Smooth muscle cell (in vitro differentiated cells): ENCODE measurements around the gene KDM3A. TPM values are rescaled to one million over a fixed set of nuclear protein-coding genes. Genes with fewer than 3 reads are reported as not detected.

ENCODE experiments used
- DNase-seq: peaks from one replicate; lab custom pipeline; 2025; ENCODE audit not compliant: unreplicated experiment; lab: John Stamatoyannopoulos, UW
- H2AFZ ChIP-seq: fragments of 200-600 bp; sonication (generic); 2 replicates; pipeline ENCODE4 v1.6.0; 2016; ENCODE audit warnings: antibody characterized with exemption, low read depth, mild to moderate bottlenecking
- H3F3A ChIP-seq: fragments of 200-600 bp; sonication (generic); 2 replicates; pipeline ENCODE4 v1.6.0; 2017; ENCODE audit warnings: antibody characterized with exemption, low read depth
- H3K27ac ChIP-seq: fragments of 200-600 bp; sonication (generic); 2 replicates; pipeline ENCODE4 v1.5.1; 2016; ENCODE audit warnings: low read depth, mild to moderate bottlenecking
- H3K27me3 ChIP-seq: fragments of 200-600 bp; sonication (generic); 2 replicates; pipeline ENCODE4 v1.6.1; 2016; ENCODE audit warnings: low read depth, mild to moderate bottlenecking
- H3K36me3 ChIP-seq: fragments of 200-600 bp; sonication (generic); 2 replicates; pipeline ENCODE4 v1.5.1; 2016; ENCODE audit warnings: low read depth
- H3K4me1 ChIP-seq: fragments of 200-600 bp; sonication (generic); 2 replicates; pipeline ENCODE4 v1.5.1; 2016; ENCODE audit warnings: low read depth
- H3K4me2 ChIP-seq: fragments of 200-600 bp; sonication (generic); 2 replicates; pipeline ENCODE4 v1.6.0; 2016; ENCODE audit warnings: mild to moderate bottlenecking
- H3K4me3 ChIP-seq: fragments of 200-600 bp; sonication (generic); 2 replicates; pipeline ENCODE4 v1.5.1; 2016; ENCODE audit warnings: mild to moderate bottlenecking
- H3K79me2 ChIP-seq: fragments of 200-600 bp; sonication (generic); 2 replicates; pipeline ENCODE4 v1.6.0; 2016; ENCODE audit warnings: low read depth, mild to moderate bottlenecking
- H3K9ac ChIP-seq: fragments of 200-600 bp; sonication (generic); 2 replicates; pipeline ENCODE4 v1.6.0; 2016; ENCODE audit warnings: low read depth
- H3K9me3 ChIP-seq: fragments of 200-600 bp; sonication (generic); replicated peaks from 2 replicates; pipeline ENCODE4 v1.5.1; 2016; ENCODE audit warnings: low read depth
- H4K20me1 ChIP-seq: fragments of 200-600 bp; sonication (generic); 2 replicates; pipeline ENCODE4 v1.6.0; 2016; ENCODE audit warnings: low read depth
- CTCF ChIP-seq: fragments of 200-600 bp; sonication (generic); IDR thresholded peaks from 2 replicates; pipeline ENCODE4 v1.5.1; 2017; ENCODE audit warnings: borderline replicate concordance, mild to moderate bottlenecking, antibody characterized with exemption; ENCODE audit not compliant: insufficient read depth, poor library complexity, severe bottlenecking
- WGBS: methylation state at CpG from one replicate; pipeline ENCODE4 v1.1.7; 2016; ENCODE audit warnings: low lambda C conversion rate; 5-methylcytosine and 5-hydroxymethylcytosine counted together
- polyA plus RNA-seq: library from polyadenylated mRNA; unstranded; fragments of >200 nt; fragmentation: Nextera tagmentation; extraction: Ambion mirVana; gene quantifications from 2 replicates; pipeline ENCODE4 v1.2.1, GENCODE V29; 2016
- total RNA-seq: library from RNA; depleted of rRNA; stranded (reverse); fragments of >200 nt; gene quantifications from 2 replicates; pipeline ENCODE4 v1.2.3, GENCODE V29; 2014

Gene KDM3A
- total and polyA plus RNA-seq, 2 experiments from 2014 or later = 19.6 to 57.5 TPM

- Histone ChIP-seq H2AFZ (no peak overlapping the region), H3F3A (no peaks in the 10 kb centered on the region), H3K9ac (no peak overlapping the region), H3K9me3 (no peaks in the 10 kb centered on the region), H3K4me3 (no peak overlapping the region), H3K27ac (no peak overlapping the region), H3K36me3 (peaks cover 77% of the 10 kb centered on the region), H3K4me1 (no peaks in the 10 kb centered on the region), H3K4me2 (no peak overlapping the region), H3K79me2 (no peaks in the 10 kb centered on the region), H4K20me1 (peaks cover 98% of the 10 kb centered on the region), H3K27me3 (no peaks in the 10 kb centered on the region)
- DNase-seq = no peak
- WGBS = 98% methylated on average over 7 of the region's 7 CpGs
- no peak for TF ChIP-seq CTCF
Observed at GRCh38 chr2:86468162-86469033, 27.2 kb downstream of the KDM3A start.

DNA sequence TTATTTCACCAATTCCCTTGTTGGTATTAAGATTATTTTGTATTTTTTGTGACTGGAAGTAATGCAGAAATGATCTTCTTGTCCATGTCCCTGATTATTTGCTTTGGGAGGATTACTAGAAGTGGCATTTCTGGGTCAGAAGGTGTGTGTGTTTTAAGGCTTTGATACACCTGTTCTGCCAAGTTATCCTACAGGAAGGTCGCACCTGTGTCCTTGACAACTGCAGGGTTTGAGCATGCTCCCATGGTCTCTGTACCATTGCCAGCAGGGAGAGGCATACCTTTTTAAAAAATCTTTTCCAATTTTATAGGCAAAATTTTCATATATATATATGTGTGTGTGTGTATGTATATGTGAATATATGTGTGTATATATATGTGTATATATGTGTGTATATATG lies 29.7 kb downstream of the KDM3A start:
- peaks cover 90% of the 10 kb centered on the region for H4K20me1 ChIP-seq
- no peaks in the 10 kb centered on the region for H3K79me2 ChIP-seq
- no peak for TF ChIP-seq CTCF
- H3K9me3 ChIP-seq = no peaks in the 10 kb centered on the region
- whole genome bisulfite sequencing = 96% methylated on average over 1 of the region's 1 CpG
- no peak overlapping the region for H3K4me2 ChIP-seq
- H3K27me3 ChIP-seq = no peaks in the 10 kb centered on the region
- H3F3A ChIP-seq = peaks cover 3% of the 10 kb centered on the region
- H3K27ac ChIP-seq = no peak overlapping the region
- H2AFZ ChIP-seq = no peak overlapping the region
- DNase-seq = no peak
- H3K36me3 ChIP-seq = peaks cover 57% of the 10 kb centered on the region
- no peak overlapping the region for H3K4me3 ChIP-seq
- H3K4me1 ChIP-seq = no peaks in the 10 kb centered on the region
- H3K9ac ChIP-seq = no peak overlapping the region

DNA sequence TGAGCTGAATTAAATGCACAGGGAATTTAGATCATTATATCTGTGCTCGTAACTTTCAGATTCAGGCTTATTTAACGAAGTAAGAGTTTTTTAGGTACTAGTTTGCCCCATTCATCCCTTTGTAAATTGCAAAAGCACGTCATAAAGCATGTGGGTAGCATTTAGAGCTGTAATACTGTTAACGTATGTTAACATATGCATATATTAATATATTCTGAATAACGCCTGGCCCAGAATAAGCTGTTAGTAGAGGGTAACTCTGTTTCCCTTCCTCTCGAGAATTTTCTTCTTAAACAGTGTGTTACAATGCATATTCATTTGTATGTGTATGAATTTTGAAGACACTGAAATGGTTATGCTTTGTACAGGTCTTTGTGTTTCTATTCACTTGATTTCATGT lies 30.5 kb downstream of the KDM3A start:
- TF ChIP-seq CTCF = no peak
- Histone ChIP-seq H4K20me1 (peaks cover 86% of the 10 kb centered on the region), H3F3A (peaks cover 3% of the 10 kb centered on the region), H3K4me2 (no peak overlapping the region), H3K36me3 (peaks cover 49% of the 10 kb centered on the region), H3K4me1 (no peaks in the 10 kb centered on the region), H3K79me2 (no peaks in the 10 kb centered on the region), H3K27me3 (no peaks in the 10 kb centered on the region), H3K9ac (no peak overlapping the region), H3K4me3 (no peak overlapping the region), H2AFZ (no peak overlapping the region), H3K9me3 (no peaks in the 10 kb centered on the region), H3K27ac (no peak overlapping the region)
- 94% methylated on average over 6 of the region's 6 CpGs for WGBS
- DNase-seq = no peak

GRCh38 chr2:86476092-86476491 lies 34.9 kb downstream of the KDM3A start:
- H3K4me1 ChIP-seq = no peaks in the 10 kb centered on the region
- no peaks in the 10 kb centered on the region for H3K9me3 ChIP-seq
- H3K27ac ChIP-seq = peak overlapping the region; percentile 32
- no peak for DNase-seq
- no peak overlapping the region for H2AFZ ChIP-seq
- H3K9ac ChIP-seq = no peak overlapping the region
- no peak overlapping the region for H3K4me3 ChIP-seq
- no peak for TF ChIP-seq CTCF
- H3K4me2 ChIP-seq = no peak overlapping the region
- H3K27me3 ChIP-seq = no peaks in the 10 kb centered on the region
- H4K20me1 ChIP-seq = peaks cover 73% of the 10 kb centered on the region
- H3F3A ChIP-seq = peaks cover 3% of the 10 kb centered on the region
- H3K79me2 ChIP-seq = no peaks in the 10 kb centered on the region
- H3K36me3 ChIP-seq = peaks cover 32% of the 10 kb centered on the region
